Lower lobe of right lung (tissue), 2 donors: ENCODE data around the gene RHOBTB3. TPM values are rescaled to one million over a fixed set of nuclear protein-coding genes. Genes with fewer than 3 reads are reported as not detected.

ENCODE experiments used
- ATAC-seq, 2 donors: fragments of 200-7000 bp; cut with Tn5 transposase; one replicate each; pipeline ENCODE4 v1.9.1; 2020 to 2022; ENCODE audit warnings: mild to moderate bottlenecking in 2 of 2, moderate library complexity in 2 of 2
- DNase-seq: peaks from one replicate; pipeline ENCODE4 v3.0.0-alpha.2; 2020
- H3K27ac ChIP-seq: fragments of 200-600 bp; one replicate; pipeline ENCODE4 v1.8.0; 2022
- H3K27me3 ChIP-seq: fragments of 200-600 bp; one replicate; pipeline ENCODE4 v1.8.0; 2022; ENCODE audit warnings: low read depth
- H3K36me3 ChIP-seq: fragments of 200-600 bp; one replicate; pipeline ENCODE4 v1.8.0; 2022; ENCODE audit warnings: mild to moderate bottlenecking
- H3K4me1 ChIP-seq: fragments of 200-600 bp; one replicate; pipeline ENCODE4 v1.8.0; 2022
- H3K4me3 ChIP-seq: fragments of 200-600 bp; one replicate; pipeline ENCODE4 v1.8.0; 2022; ENCODE audit warnings: mild to moderate bottlenecking
- H3K9me3 ChIP-seq: fragments of 200-600 bp; one replicate; pipeline ENCODE4 v1.8.0; 2022
- intact Hi-C: fragments of 100-400 bp; cut with DNase I; formaldehyde crosslinking; loops from one replicate; pipeline ENCODE4 v1.11.0; 2022
- total RNA-seq: library from RNA; stranded (reverse); fragmentation: NEBNext Ultra II Directional; extraction: Animal tissue kit (Norgen Biotek cat#: 25700); gene quantifications from one replicate; pipeline ENCODE4 v1.2.1, GENCODE V29; 2021
- TF ChIP-seq, protein P1 (sequence below): fragments of 200-600 bp; IDR thresholded peaks from one replicate; pipeline ENCODE4 v1.8.0; 2022; ENCODE audit warnings: antibody characterized with exemption, mild to moderate bottlenecking
- donor health status: DM: no; HTN: yes; CAD: no; lungs with severe emphysema.

RHOBTB3 gene
- total RNA-seq, 1 donor from 2014 or later = 51.7 TPM

DNA sequence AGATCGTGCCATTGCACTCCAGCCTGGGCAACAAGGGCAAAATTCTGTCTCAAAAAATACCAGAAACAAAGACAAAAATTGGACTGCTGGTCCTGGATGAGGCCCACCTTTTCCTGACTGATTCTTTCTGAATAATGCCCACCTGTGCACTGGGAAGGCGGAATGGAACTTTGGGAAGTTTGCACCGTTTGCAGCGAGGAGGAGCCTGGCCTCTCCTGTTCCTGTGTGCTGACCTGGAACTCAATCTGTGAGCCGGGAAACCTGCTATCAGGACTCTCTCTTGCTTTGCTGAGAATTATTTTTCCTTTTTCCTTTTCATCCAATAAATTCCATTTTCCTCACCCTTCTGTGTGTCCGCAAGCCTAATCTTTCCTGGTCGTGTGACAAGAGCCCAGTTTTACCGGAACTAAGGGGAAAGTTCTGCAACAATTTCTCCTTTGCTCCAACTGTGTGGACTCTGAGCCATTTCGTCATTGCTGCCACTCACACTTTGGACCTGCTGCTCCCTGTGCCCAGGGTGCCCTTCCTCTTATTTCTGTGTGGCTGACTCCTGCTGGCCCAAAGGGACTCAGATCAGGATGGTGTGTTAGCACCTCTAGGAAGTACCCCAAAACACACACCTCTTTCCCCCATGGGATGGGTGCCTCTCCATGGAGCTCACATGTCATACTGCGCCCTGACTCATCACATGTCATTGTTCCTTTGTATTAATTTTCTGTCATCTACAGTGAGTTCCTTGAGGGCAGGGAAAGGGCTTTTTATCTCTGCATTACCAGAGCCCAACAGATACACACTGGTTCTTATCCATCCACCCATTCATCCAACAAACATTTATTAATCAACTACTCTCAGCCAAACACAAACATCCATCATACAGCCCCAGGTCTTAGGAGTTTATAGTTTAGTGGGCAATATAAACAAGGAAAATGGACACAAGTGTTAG, 96.1 kb downstream of the RHOBTB3 start:
- Histone ChIP-seq H3K36me3 (no peaks in the 10 kb centered on the region), H3K27me3 (no peaks in the 10 kb centered on the region), H3K9me3 (no peaks in the 10 kb centered on the region), H3K27ac (no peak overlapping the region), H3K4me3 (no peak overlapping the region), H3K4me1 (peaks cover 36% of the 10 kb centered on the region)
- no peak for ATAC-seq
- no peak for DNase-seq
- TF ChIP-seq, protein P1, sequence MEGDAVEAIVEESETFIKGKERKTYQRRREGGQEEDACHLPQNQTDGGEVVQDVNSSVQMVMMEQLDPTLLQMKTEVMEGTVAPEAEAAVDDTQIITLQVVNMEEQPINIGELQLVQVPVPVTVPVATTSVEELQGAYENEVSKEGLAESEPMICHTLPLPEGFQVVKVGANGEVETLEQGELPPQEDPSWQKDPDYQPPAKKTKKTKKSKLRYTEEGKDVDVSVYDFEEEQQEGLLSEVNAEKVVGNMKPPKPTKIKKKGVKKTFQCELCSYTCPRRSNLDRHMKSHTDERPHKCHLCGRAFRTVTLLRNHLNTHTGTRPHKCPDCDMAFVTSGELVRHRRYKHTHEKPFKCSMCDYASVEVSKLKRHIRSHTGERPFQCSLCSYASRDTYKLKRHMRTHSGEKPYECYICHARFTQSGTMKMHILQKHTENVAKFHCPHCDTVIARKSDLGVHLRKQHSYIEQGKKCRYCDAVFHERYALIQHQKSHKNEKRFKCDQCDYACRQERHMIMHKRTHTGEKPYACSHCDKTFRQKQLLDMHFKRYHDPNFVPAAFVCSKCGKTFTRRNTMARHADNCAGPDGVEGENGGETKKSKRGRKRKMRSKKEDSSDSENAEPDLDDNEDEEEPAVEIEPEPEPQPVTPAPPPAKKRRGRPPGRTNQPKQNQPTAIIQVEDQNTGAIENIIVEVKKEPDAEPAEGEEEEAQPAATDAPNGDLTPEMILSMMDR = no peak
- intact Hi-C loops = no loop called here

- Histone ChIP-seq H3K27me3 (no peaks in the 10 kb centered on the region), H3K4me1 (peaks cover 38% of the 10 kb centered on the region), H3K4me3 (no peak overlapping the region), H3K27ac (no peak overlapping the region), H3K9me3 (no peaks in the 10 kb centered on the region), H3K36me3 (no peaks in the 10 kb centered on the region)
- TF ChIP-seq, protein P1 = no peak
- no peak for DNase-seq
- no peak for ATAC-seq
- intact Hi-C loops = no loop called here
Measured at GRCh38 chr5:95827892-95828246, 96.7 kb downstream of the RHOBTB3 start.

GRCh38 chr5:95830226-95830625, 99.1 kb downstream of the RHOBTB3 start:
- Histone ChIP-seq H3K4me1 (peaks cover 32% of the 10 kb centered on the region), H3K27me3 (no peaks in the 10 kb centered on the region), H3K4me3 (no peak overlapping the region), H3K9me3 (no peaks in the 10 kb centered on the region), H3K36me3 (no peaks in the 10 kb centered on the region), H3K27ac (no peak overlapping the region)
- ATAC-seq = no peak
- intact Hi-C loops = no loop called here
- TF ChIP-seq, protein P1 = no peak
- DNase-seq = no peak

DNA sequence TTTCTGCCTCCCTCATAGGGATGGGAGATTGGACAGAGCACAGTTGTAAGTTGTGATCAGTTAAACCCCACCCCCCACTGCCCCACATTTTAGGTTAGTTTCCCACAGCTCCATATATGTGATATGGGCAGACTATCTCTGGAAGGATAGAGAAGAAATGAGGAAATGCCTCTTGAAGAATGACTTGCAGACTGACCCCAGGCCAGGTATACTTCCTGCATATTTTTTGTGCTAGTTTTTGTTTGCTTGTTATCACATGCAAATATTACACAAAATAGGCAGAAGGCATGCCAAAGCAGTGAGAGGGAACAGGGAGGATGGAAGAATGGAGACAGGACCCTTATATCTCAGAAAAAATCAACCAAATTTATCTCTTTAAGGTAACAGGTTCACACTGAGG, 101.5 kb downstream of the RHOBTB3 start:
- H3K4me1 ChIP-seq = peaks cover 47% of the 10 kb centered on the region
- no peak for ATAC-seq
- TF ChIP-seq, protein P1 = no peak

GRCh38 chr5:95835682-95836385, 104.7 kb downstream of the RHOBTB3 start:
- TF ChIP-seq, protein P1 = no peak
- intact Hi-C loops = no loop called here
- Histone ChIP-seq H3K27me3 (no peaks in the 10 kb centered on the region), H3K27ac (peak overlapping the region; percentile 95), H3K4me1 (peaks cover 38% of the 10 kb centered on the region), H3K36me3 (no peaks in the 10 kb centered on the region), H3K9me3 (no peaks in the 10 kb centered on the region), H3K4me3 (peak overlapping the region; percentile 62)
- DNase-seq (no peak), ATAC-seq (peak; percentile 5 to 13)

More for the DNA sequence above, 101.5 kb downstream of the RHOBTB3 start:
- Histone ChIP-seq H3K4me3 (no peak overlapping the region), H3K9me3 (no peaks in the 10 kb centered on the region), H3K27me3 (no peaks in the 10 kb centered on the region), H3K36me3 (no peaks in the 10 kb centered on the region), H3K27ac (no peak overlapping the region)
- intact Hi-C loops = no loop called here
- DNase-seq = no peak
